ENCODE measurements around the gene NAA80.

Gene NAA80

GRCh38 chr3:50248387-50248786 is 50.8 kb downstream of the NAA80 start:
- H3F3A ChIP-seq (ENCODE audit: low read depth): peaks cover 3% of the 10 kb centered on the region; the same call in 1 of the 2 replicates
- H3K36me3 ChIP-seq (ENCODE audit: insufficient read depth, low read length): peaks cover 60% of the 10 kb centered on the region; the same call in 1 of the 2 replicates
- H3K9me3 ChIP-seq (ENCODE audit: insufficient read depth, low read depth, low read length): no peaks in the 10 kb centered on the region
- H3K9me2 ChIP-seq (replicated peaks; ENCODE audit: low read depth, low read length): no peaks in the 10 kb centered on the region
- H2AFZ ChIP-seq (ENCODE audit: low read length): no peak overlapping the region
- H3K79me2 ChIP-seq (ENCODE audit: insufficient read depth, low read length): peaks cover 94% of the 10 kb centered on the region
- H3K4me2 ChIP-seq (ENCODE audit: low read depth, low read length, poor library complexity, severe bottlenecking): no peak overlapping the region
- H4K20me1 ChIP-seq (ENCODE audit: insufficient read depth, low read length, poor library complexity, severe bottlenecking): peaks cover 85% of the 10 kb centered on the region
- no peak for TF ChIP-seq EZH2phosphoT487 (IDR thresholded peaks at IDR 0.05; ENCODE audit: borderline replicate concordance)
- TF ChIP-seq, protein P1, sequence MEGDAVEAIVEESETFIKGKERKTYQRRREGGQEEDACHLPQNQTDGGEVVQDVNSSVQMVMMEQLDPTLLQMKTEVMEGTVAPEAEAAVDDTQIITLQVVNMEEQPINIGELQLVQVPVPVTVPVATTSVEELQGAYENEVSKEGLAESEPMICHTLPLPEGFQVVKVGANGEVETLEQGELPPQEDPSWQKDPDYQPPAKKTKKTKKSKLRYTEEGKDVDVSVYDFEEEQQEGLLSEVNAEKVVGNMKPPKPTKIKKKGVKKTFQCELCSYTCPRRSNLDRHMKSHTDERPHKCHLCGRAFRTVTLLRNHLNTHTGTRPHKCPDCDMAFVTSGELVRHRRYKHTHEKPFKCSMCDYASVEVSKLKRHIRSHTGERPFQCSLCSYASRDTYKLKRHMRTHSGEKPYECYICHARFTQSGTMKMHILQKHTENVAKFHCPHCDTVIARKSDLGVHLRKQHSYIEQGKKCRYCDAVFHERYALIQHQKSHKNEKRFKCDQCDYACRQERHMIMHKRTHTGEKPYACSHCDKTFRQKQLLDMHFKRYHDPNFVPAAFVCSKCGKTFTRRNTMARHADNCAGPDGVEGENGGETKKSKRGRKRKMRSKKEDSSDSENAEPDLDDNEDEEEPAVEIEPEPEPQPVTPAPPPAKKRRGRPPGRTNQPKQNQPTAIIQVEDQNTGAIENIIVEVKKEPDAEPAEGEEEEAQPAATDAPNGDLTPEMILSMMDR (conservative IDR thresholded peaks at IDR 0.05; ENCODE audit: low read length): no peak
- peaks cover 23% of the 10 kb centered on the region for H3K4me1 ChIP-seq (ENCODE audit: insufficient read depth, low read length, poor library complexity, severe bottlenecking)
- no peak overlapping the region for H3K4me3 ChIP-seq (ENCODE audit: low read length, poor library complexity, severe bottlenecking)
- no peaks in the 10 kb centered on the region for H3K27me3 ChIP-seq (ENCODE audit: insufficient read depth, low read length, poor library complexity, severe bottlenecking)
- no peak overlapping the region for H3K9ac ChIP-seq (ENCODE audit: low read depth, low read length, poor library complexity, severe bottlenecking)

DNA sequence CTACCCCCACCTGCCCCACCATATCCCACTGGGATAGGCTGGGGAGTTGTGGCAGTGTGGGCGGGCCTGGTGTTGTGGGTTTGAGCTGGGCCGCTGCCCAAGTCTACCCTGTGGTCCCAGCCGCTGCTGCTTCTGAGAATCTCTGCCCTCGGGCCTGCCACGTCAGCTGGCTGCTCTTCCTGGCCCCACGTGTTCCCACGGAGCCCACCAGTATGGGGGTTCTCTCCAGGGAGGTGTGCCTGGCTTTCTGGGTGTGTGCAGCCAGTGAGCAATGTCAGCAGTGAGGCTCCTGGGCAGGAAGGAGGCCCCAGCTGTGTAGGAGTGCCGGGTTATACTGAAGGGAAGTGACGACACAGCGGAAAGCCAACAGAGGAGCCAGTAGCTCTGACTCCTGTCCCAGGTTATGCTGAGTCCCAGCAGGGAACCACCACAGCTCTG is 52.7 kb downstream of the NAA80 start:
- Histone ChIP-seq H3F3A (ENCODE audit: low read depth) (peaks cover 3% of the 10 kb centered on the region; the same call in 1 of the 2 replicates), H3K79me2 (ENCODE audit: insufficient read depth, low read length) (peaks cover 96% of the 10 kb centered on the region), H4K20me1 (ENCODE audit: insufficient read depth, low read length, poor library complexity, severe bottlenecking) (peaks cover 95% of the 10 kb centered on the region), H3K4me2 (ENCODE audit: low read depth, low read length, poor library complexity, severe bottlenecking) (peak overlapping the region; percentile 86), H2AFZ (ENCODE audit: low read length) (no peak overlapping the region), H3K4me1 (ENCODE audit: insufficient read depth, low read length, poor library complexity, severe bottlenecking) (peaks cover 42% of the 10 kb centered on the region), H3K9me3 (ENCODE audit: insufficient read depth, low read depth, low read length) (no peaks in the 10 kb centered on the region), H3K36me3 (ENCODE audit: insufficient read depth, low read length) (peaks cover 43% of the 10 kb centered on the region; the same call in 1 of the 2 replicates), H3K9me2 (replicated peaks; ENCODE audit: low read depth, low read length) (no peaks in the 10 kb centered on the region), H3K27me3 (ENCODE audit: insufficient read depth, low read length, poor library complexity, severe bottlenecking) (no peaks in the 10 kb centered on the region), H3K4me3 (ENCODE audit: low read length, poor library complexity, severe bottlenecking) (peak overlapping the region; percentile 75), H3K9ac (ENCODE audit: low read depth, low read length, poor library complexity, severe bottlenecking) (peak overlapping the region; percentile 66)
- TF ChIP-seq EZH2phosphoT487 (IDR thresholded peaks at IDR 0.05; ENCODE audit: borderline replicate concordance): no peak
- TF ChIP-seq, protein P1 (conservative IDR thresholded peaks at IDR 0.05; ENCODE audit: low read length): no peak

All from Loucy (cell line).